GM12878 (cell line): ENCODE results near the gene POU6F2.

Source experiments
- CTCF ChIP-seq, 3 experiments: IDR thresholded peaks in 2 of 3; conservative IDR thresholded peaks in 1 of 3; 2 replicates each; pipeline ENCODE4 v1.5.1; 2011; ENCODE audit warnings: low read depth in 3 of 3, low read length in 3 of 3, mild to moderate bottlenecking in 3 of 3, control low read depth in 2 of 3, moderate library complexity in 2 of 3, inconsistent platforms in 1 of 3, mixed read lengths in 1 of 3; ENCODE audit not compliant: control insufficient read depth in 2 of 3, insufficient read depth in 1 of 3; ENCODE audit errors: extremely low read depth in 1 of 3
- HDAC6 ChIP-seq: fragments of 200-600 bp; sonication (generic); IDR thresholded peaks from one replicate; pipeline ENCODE4 v1.8.0; 2017; ENCODE audit warnings: antibody characterized with exemption; ENCODE audit not compliant: unreplicated experiment

GRCh38 chr7:39304668-39305405 is 327.1 kb downstream of the POU6F2 start:
- TF ChIP-seq HDAC6 (no peak), CTCF (IDR thresholded peaks at IDR 0.05 in 2 of 3, conservative IDR thresholded peaks at IDR 0.05 in 1 of 3; ENCODE audit: control insufficient read depth in 2 of 3, extremely low read depth in 1 of 3, insufficient read depth in 1 of 3, low read depth in 3 of 3, low read length in 3 of 3) (no peak)
